Stimulated activated CD8-positive, alpha-beta memory T cell treated with anti-CD3 and anti-CD28 coated beads, Interleukin-15, amount 100 ng/mL, for 1 hour (primary cell): Measurements from ENCODE around the gene CPB2.

Source experiments
- DNase-seq: peaks from one replicate; pipeline ENCODE4 v3.0.0-alpha.2; 2020; ENCODE audit warnings: low read depth

CPB2 gene

GRCh38 chr13:46126552-46127357 is 21.9 kb upstream of the CPB2 start:
- DNase-seq = peak; percentile 53

GRCh38 chr13:46126056-46126455 is 21.2 kb upstream of the CPB2 start:
- no peak for DNase-seq

GRCh38 chr13:46124967-46125933 is 20.4 kb upstream of the CPB2 start:
- no peak for DNase-seq

GRCh38 chr13:46124531-46124966 is 19.7 kb upstream of the CPB2 start:
- no peak for DNase-seq

GRCh38 chr13:46122304-46122703 is 17.5 kb upstream of the CPB2 start:
- DNase-seq = no peak

GRCh38 chr13:46121597-46122163 is 16.8 kb upstream of the CPB2 start:
- DNase-seq = no peak

- DNase-seq = no peak
Observed at GRCh38 chr13:46121033-46121432, 16.2 kb upstream of the CPB2 start.

GRCh38 chr13:46119883-46120614 is 15.2 kb upstream of the CPB2 start:
- no peak for DNase-seq

GRCh38 chr13:46116653-46117502 is 12.0 kb upstream of the CPB2 start:
- no peak for DNase-seq

GRCh38 chr13:46114613-46115012 is 9.8 kb upstream of the CPB2 start:
- no peak for DNase-seq

GRCh38 chr13:46113596-46113995 is 8.8 kb upstream of the CPB2 start:
- no peak for DNase-seq

- DNase-seq = no peak
Observed at GRCh38 chr13:46111151-46111550, 6.3 kb upstream of the CPB2 start.

- no peak for DNase-seq
Observed at GRCh38 chr13:46109451-46109850, 4.6 kb upstream of the CPB2 start.

GRCh38 chr13:46106839-46107371 is 2.1 kb upstream of the CPB2 start:
- DNase-seq = no peak

- no peak for DNase-seq
Observed at GRCh38 chr13:46103037-46103436, 1.8 kb downstream of the CPB2 start.

- DNase-seq = no peak
Observed at GRCh38 chr13:46102255-46102605, 2.6 kb downstream of the CPB2 start.

GRCh38 chr13:46101484-46102254 is 3.2 kb downstream of the CPB2 start:
- no peak for DNase-seq

GRCh38 chr13:46101002-46101401 is 3.8 kb downstream of the CPB2 start:
- no peak for DNase-seq

- no peak for DNase-seq
Observed at GRCh38 chr13:46100191-46100815, 4.5 kb downstream of the CPB2 start.

GRCh38 chr13:46097663-46098062 is 7.2 kb downstream of the CPB2 start:
- DNase-seq = no peak
